H1 (cell line): Measurements from ENCODE around the gene SIKE1. TPM values are rescaled to one million over a fixed set of nuclear protein-coding genes. Genes with fewer than 3 reads are reported as not detected.
A peak's percentile ranks its signal among the peaks of the same experiment; 100 is the strongest.

Source experiments
- ASH2L ChIP-seq: fragments of 200-600, 300-600 bp; sonication (generic); IDR thresholded peaks from one replicate; pipeline ENCODE4 v1.7.1; 2017; ENCODE audit warnings: low read length
- BCL11A ChIP-seq, 2 experiments: IDR thresholded peaks; one replicate each; pipeline ENCODE4 v1.6.1; 2011; ENCODE audit warnings: low read depth in 2 of 2, low read length in 2 of 2, mild to moderate bottlenecking in 2 of 2
- BRCA1 ChIP-seq: IDR thresholded peaks from 2 replicates; pipeline ENCODE4 v1.6.1; 2012; ENCODE audit warnings: low read depth, low read length, improper control_type of control experiment
- CBX8 ChIP-seq: fragments of 300-800, 300-1000 bp; sonication (generic); IDR thresholded peaks from 2 replicates; pipeline ENCODE4 v1.7.1; 2016; ENCODE audit warnings: low read depth, low read length, borderline replicate concordance
- CHD1 ChIP-seq: IDR thresholded peaks from 2 replicates; pipeline ENCODE4 v1.6.1; 2012; ENCODE audit warnings: low read depth, low read length, improper control_type of control experiment
- CHD2 ChIP-seq: IDR thresholded peaks from 2 replicates; pipeline ENCODE4 v1.6.1; 2012; ENCODE audit warnings: low read length, improper control_type of control experiment
- CREB1 ChIP-seq: IDR thresholded peaks from 2 replicates; pipeline ENCODE4 v1.6.1; 2012; ENCODE audit warnings: inconsistent platforms
- EZH2 ChIP-seq: fragments of 200-600 bp; sonication (generic); IDR thresholded peaks from 2 replicates; pipeline ENCODE4 v1.7.1; 2012; ENCODE audit warnings: low read depth, mild to moderate bottlenecking, moderate library complexity, low read length, inconsistent platforms; ENCODE audit not compliant: severe bottlenecking
- HDAC2 ChIP-seq, 2 experiments: fragments of 300-600 bp in 1 of 2; sonication (generic) in 1 of 2; IDR thresholded peaks; 2 replicates each; pipeline ENCODE4 v1.6.1; 2011 to 2012; ENCODE audit warnings: low read depth in 2 of 2, low read length in 2 of 2, mild to moderate bottlenecking in 2 of 2, moderate library complexity in 2 of 2, borderline replicate concordance in 1 of 2, inconsistent platforms in 1 of 2
- KDM1A ChIP-seq: fragments of 200-600, 300-600 bp; sonication (generic); IDR thresholded peaks from 2 replicates; pipeline ENCODE4 v1.7.1; 2016; ENCODE audit warnings: mild to moderate bottlenecking, low read length, borderline replicate concordance
- NANOG ChIP-seq: IDR thresholded peaks from 2 replicates; pipeline ENCODE4 v1.6.1; 2011; ENCODE audit warnings: low read length, low read depth, mild to moderate bottlenecking, inconsistent platforms; ENCODE audit not compliant: insufficient read depth, poor library complexity, severe bottlenecking
- NRF1 ChIP-seq: IDR thresholded peaks from 2 replicates; pipeline ENCODE4 v1.6.1; 2011; ENCODE audit warnings: mild to moderate bottlenecking, low read depth, low read length, improper control_type of control experiment
- PHF8 ChIP-seq: fragments of 200-600 bp; sonication (generic); conservative IDR thresholded peaks from 2 replicates; pipeline ENCODE4 v1.7.1; 2012; ENCODE audit warnings: low read depth, mild to moderate bottlenecking, inconsistent platforms, low read length, moderate library complexity
- POLR2A ChIP-seq, 2 experiments: IDR thresholded peaks; 1 replicate in 1 of 2; 2 replicates in 1 of 2; pipeline ENCODE4 v1.6.1; 2011; ENCODE audit warnings: low read depth in 2 of 2, low read length in 2 of 2, mild to moderate bottlenecking in 2 of 2; ENCODE audit errors: control extremely low read depth in 1 of 2
- POLR2AphosphoS5 ChIP-seq: IDR thresholded peaks from 2 replicates; pipeline ENCODE4 v1.6.1; 2011; ENCODE audit warnings: low read depth, low read length
- RAD21 ChIP-seq, 2 experiments: IDR thresholded peaks in 1 of 2; conservative IDR thresholded peaks in 1 of 2; 2 replicates each; pipeline ENCODE4 v1.6.1; 2011; ENCODE audit warnings: low read depth in 2 of 2, low read length in 2 of 2, improper control_type of control experiment in 1 of 2, inconsistent platforms in 1 of 2, mild to moderate bottlenecking in 1 of 2, moderate library complexity in 1 of 2
- SIN3A ChIP-seq, 2 experiments: IDR thresholded peaks in 1 of 2; conservative IDR thresholded peaks in 1 of 2; 2 replicates each; pipeline ENCODE4 v1.6.1; 2011 to 2012; ENCODE audit warnings: low read length in 2 of 2, improper control_type of control experiment in 1 of 2, low read depth in 1 of 2, mild to moderate bottlenecking in 1 of 2
- SIRT6 ChIP-seq: IDR thresholded peaks from one replicate; pipeline ENCODE4 v1.7.1; 2012; ENCODE audit warnings: low read length, inconsistent platforms
- SIX5 ChIP-seq: IDR thresholded peaks from 2 replicates; pipeline ENCODE4 v1.6.1; 2011; ENCODE audit warnings: mild to moderate bottlenecking, low read depth, low read length
- SP1 ChIP-seq: IDR thresholded peaks from 2 replicates; pipeline ENCODE4 v1.6.1; 2011; ENCODE audit warnings: low read depth, low read length
- SP4 ChIP-seq: IDR thresholded peaks from 2 replicates; pipeline ENCODE4 v1.6.1; 2012; ENCODE audit warnings: low read length, inconsistent platforms
- TAF1 ChIP-seq: IDR thresholded peaks from 2 replicates; pipeline ENCODE4 v1.6.1; 2011; ENCODE audit warnings: mild to moderate bottlenecking, low read depth, low read length
- TBP ChIP-seq: IDR thresholded peaks from 2 replicates; pipeline ENCODE4 v1.6.1; 2011; ENCODE audit warnings: low read depth, low read length, improper control_type of control experiment
- TEAD4 ChIP-seq: IDR thresholded peaks from 2 replicates; pipeline ENCODE4 v1.6.1; 2012; ENCODE audit warnings: low read depth, low read length, inconsistent platforms, mixed read lengths
- polyA plus RNA-seq, 7 experiments: library from polyadenylated mRNA; depleted of rRNA in 3 of 7; stranded (reverse) in 5 of 7; unstranded in 2 of 7; fragments of >200 nt in 5 of 7; fragments of 200-250 nt in 2 of 7; gene quantifications; 1 replicate in 5 of 7; 2 replicates in 1 of 7; 4 replicates in 1 of 7; pipeline versions ENCODE4 v1.2.1 to v1.2.3, GENCODE V29; 2011 to 2013; ENCODE audit warnings: missing spikeins in 2 of 7, mixed read lengths in 2 of 7
- total RNA-seq: library from RNA; stranded (reverse); fragmentation: NEBNext Ultra II Directional; extraction: Animal tissue kit (Norgen Biotek cat#: 25700); gene quantifications from 2 replicates; pipeline ENCODE4 v1.2.1, GENCODE V29; 2021
- TF ChIP-seq, protein P1 (sequence below): IDR thresholded peaks from 2 replicates; pipeline ENCODE4 v1.6.1; 2012; ENCODE audit warnings: inconsistent platforms

Gene SIKE1
- total and polyA plus RNA-seq, 2 of the 8 experiments (the other 6 are each of a cell fraction or from before 2014, with no cell fraction given), result 20.5 to 79.9 TPM

GRCh38 chr1:114757455-114758255 lies 22.8 kb downstream of the SIKE1 start, which contains the start of gene CSDE1 (continued):
- TF ChIP-seq, protein P1, sequence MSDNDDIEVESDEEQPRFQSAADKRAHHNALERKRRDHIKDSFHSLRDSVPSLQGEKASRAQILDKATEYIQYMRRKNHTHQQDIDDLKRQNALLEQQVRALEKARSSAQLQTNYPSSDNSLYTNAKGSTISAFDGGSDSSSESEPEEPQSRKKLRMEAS, result peak; percentile 20; the same call in 1 of the 2 replicates
- peak; percentile 76 for TF ChIP-seq TEAD4
- TF ChIP-seq POLR2AphosphoS5, result peak; percentile 98
- TF ChIP-seq SIRT6, result no peak
- peak; percentile 80; the same call in 1 of the 2 replicates for TF ChIP-seq CHD1
- TF ChIP-seq CHD2, result peak; percentile 97
- peak; percentile 95 to 96 for TF ChIP-seq POLR2A (IDR thresholded peaks at IDR 0.05; ENCODE audit: control extremely low read depth in 1 of 2, low read depth in 2 of 2, low read length in 2 of 2)
- peak; percentile 94 for TF ChIP-seq ASH2L
- peak in 1 of 2 experiments; percentile 82; a peak in 2 of 4 replicates for TF ChIP-seq SIN3A (conservative IDR thresholded peaks at IDR 0.05 in 1 of 2, IDR thresholded peaks at IDR 0.05 in 1 of 2; ENCODE audit: low read depth in 1 of 2, low read length in 2 of 2)
- TF ChIP-seq SP1, result peak; percentile 21; the same call in 1 of the 2 replicates
- peak; percentile 23 for TF ChIP-seq NANOG
- no peak for TF ChIP-seq KDM1A
- peak; percentile 99 for TF ChIP-seq PHF8
- peak; percentile 46 to 63 for TF ChIP-seq RAD21 (IDR thresholded peaks at IDR 0.05 in 1 of 2, conservative IDR thresholded peaks at IDR 0.05 in 1 of 2; ENCODE audit: low read depth in 2 of 2, low read length in 2 of 2)
- no peak for TF ChIP-seq BCL11A (IDR thresholded peaks at IDR 0.05; ENCODE audit: low read depth in 2 of 2, low read length in 2 of 2)
- TF ChIP-seq NRF1, result peak; percentile 89
- TF ChIP-seq EZH2, result no peak
- peak; percentile 74; the same call in 1 of the 2 replicates for TF ChIP-seq SP4
- TF ChIP-seq CREB1, result peak; percentile 75
- no peak for TF ChIP-seq HDAC2 (IDR thresholded peaks at IDR 0.05; ENCODE audit: borderline replicate concordance in 1 of 2, low read depth in 2 of 2, low read length in 2 of 2)
- peak; percentile 86 for TF ChIP-seq SIX5
- no peak for TF ChIP-seq CBX8
- TF ChIP-seq BRCA1, result peak; percentile 90
- TF ChIP-seq TBP, result peak; percentile 95
- TF ChIP-seq TAF1, result peak; percentile 99
